Fibroblast of mammary gland (primary cell): Measurements from ENCODE around the gene LRRC57.

Experiments
- DNase-seq: peaks from one replicate; pipeline ENCODE4 v3.0.0-alpha.2; 2010; ENCODE audit warnings: low read depth
- H3K4me3 ChIP-seq: 2 replicates; pipeline ENCODE4 v1.5.1; 2011; ENCODE audit warnings: low read depth, mild to moderate bottlenecking, low read length, moderate library complexity; ENCODE audit not compliant: control insufficient read depth
- TF ChIP-seq, protein P1 (sequence below): conservative IDR thresholded peaks from 2 replicates; pipeline ENCODE4 v1.5.1; 2011; ENCODE audit warnings: low read depth, low read length, inconsistent platforms; ENCODE audit not compliant: control insufficient read depth, insufficient read depth

Gene LRRC57

DNA sequence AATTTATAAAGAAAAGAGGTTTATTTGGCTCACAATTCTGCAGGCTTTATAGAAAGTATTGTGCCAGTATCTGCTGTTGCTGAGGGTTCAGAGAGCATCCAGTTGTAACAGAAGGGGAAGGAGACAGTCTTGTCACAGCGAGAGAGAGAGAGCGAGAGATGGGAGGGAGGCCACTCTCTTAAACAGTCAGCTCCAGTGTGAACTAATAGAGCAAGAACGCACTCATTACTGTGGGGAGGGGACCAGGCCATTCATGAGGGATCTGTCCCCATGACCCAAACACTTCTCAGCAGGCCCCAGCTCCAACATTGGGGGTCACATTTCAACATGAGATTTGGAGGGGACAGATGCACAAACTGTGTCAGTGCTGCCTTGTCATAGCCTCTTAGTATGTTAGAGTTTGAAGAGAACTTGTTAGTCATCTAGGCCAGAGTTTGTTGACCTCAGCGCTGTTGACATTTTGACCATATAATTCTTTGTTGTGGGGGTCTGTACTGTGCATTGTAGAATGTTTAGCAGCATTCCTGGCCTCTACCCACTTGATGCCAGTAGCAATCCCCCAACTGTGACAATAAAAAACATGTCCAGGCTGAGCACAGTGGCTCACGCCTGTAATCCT is 42.1 kb upstream of the LRRC57 start:
- TF ChIP-seq, protein P1, sequence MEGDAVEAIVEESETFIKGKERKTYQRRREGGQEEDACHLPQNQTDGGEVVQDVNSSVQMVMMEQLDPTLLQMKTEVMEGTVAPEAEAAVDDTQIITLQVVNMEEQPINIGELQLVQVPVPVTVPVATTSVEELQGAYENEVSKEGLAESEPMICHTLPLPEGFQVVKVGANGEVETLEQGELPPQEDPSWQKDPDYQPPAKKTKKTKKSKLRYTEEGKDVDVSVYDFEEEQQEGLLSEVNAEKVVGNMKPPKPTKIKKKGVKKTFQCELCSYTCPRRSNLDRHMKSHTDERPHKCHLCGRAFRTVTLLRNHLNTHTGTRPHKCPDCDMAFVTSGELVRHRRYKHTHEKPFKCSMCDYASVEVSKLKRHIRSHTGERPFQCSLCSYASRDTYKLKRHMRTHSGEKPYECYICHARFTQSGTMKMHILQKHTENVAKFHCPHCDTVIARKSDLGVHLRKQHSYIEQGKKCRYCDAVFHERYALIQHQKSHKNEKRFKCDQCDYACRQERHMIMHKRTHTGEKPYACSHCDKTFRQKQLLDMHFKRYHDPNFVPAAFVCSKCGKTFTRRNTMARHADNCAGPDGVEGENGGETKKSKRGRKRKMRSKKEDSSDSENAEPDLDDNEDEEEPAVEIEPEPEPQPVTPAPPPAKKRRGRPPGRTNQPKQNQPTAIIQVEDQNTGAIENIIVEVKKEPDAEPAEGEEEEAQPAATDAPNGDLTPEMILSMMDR: no peak
- no peak for DNase-seq
- H3K4me3 ChIP-seq: no peak overlapping the region

DNA sequence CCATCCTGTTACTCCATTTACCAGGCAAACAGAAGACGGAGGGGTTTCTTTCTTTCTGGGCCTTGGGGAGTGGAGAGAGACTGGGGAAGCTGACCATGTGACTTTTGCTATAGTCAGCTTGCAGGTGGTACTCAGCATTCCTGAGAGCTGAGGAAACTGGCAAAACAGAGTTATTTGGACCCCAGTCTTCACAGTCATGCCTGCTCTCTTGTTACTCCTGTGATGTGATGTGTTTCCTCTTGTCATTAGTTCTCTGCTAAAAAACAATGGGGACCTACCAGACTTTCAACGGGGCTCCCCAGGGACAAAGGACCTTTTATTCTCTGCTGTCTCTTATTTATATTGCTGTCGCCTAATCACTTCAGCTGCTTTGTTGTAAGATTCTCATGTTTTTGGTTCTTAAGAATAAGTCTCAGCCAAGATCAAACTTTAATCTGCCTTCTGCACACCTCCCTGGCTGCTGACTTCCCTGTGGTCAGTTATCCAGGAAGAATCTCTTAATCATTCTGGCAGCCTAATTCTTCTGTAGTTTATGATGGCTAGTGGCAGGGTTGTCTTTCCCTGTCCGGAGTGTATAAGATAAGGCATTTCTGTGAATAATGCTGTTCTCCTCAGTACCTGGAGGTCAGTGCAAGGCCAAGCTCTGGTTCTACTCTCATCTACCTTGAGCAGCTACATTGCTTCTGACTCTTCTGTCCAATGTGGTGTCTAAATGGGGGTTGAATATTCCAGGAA is 35.6 kb upstream of the LRRC57 start:
- TF ChIP-seq, protein P1: no peak
- H3K4me3 ChIP-seq: no peak overlapping the region
- no peak for DNase-seq

DNA sequence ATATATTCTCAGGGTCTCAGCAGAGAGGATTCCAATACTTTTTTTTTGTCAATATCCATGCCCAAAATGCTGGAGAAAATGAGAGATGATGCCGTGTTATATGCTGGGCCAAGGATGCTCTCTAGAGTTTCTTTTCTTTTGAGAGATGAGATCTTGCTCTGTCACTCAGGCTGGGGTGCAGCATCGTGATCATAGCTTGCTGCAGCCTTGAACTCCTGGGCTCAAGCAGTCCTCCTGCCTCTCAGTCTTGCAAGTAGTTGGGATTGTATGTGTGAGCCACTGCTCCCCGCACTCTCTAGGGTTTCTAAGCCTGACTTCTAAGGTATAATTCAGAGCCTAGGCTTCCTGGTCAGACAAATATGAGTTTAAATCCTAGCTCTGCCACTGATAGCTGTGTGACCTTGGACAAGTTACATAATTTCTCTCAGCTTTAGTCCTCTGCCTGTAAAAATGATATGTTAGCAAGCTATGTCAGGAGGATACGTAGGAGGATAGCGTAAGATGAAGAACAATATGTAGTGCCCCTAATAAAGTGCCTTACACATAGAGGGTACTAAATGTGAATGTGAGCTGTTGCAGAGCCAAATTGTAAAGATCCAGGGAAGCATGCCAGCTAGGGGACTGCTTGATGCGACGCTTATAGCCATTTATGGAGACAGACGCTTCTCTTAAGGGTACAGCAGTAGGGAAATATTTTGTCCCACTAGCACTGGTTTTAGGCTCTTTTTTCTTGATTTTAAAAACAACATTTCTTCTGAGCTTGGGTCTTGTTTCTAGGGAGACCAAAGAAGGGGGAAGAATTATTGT is 34.2 kb upstream of the LRRC57 start:
- no peak for DNase-seq
- no peak overlapping the region for H3K4me3 ChIP-seq
- TF ChIP-seq, protein P1: no peak

DNA sequence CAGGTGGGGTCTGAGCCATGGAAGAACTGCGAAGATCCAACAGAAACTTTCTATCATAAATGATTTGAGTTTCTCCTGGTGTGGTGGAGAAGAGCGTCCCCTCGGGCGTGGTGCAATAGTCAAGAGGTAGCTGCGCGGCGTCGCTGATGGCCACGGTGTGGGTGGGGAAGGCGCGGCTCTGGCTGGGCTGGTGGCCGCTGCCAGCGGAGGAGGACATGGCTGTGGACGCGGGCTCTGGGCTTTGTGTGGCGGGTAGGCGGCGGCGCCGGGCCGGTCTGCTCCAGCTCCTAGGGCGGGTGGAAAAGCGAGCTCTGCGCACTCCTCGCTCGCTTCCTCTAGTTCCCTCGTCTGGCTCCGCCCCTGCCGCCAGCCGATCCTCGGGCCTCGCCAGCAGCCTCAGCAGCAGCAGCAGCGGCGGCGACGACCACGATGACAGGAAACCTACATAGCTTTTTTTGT is 32.7 kb upstream of the LRRC57 start:
- TF ChIP-seq, protein P1: no peak
- peak overlapping the region; percentile 33 for H3K4me3 ChIP-seq
- DNase-seq: peak; percentile 62

DNA sequence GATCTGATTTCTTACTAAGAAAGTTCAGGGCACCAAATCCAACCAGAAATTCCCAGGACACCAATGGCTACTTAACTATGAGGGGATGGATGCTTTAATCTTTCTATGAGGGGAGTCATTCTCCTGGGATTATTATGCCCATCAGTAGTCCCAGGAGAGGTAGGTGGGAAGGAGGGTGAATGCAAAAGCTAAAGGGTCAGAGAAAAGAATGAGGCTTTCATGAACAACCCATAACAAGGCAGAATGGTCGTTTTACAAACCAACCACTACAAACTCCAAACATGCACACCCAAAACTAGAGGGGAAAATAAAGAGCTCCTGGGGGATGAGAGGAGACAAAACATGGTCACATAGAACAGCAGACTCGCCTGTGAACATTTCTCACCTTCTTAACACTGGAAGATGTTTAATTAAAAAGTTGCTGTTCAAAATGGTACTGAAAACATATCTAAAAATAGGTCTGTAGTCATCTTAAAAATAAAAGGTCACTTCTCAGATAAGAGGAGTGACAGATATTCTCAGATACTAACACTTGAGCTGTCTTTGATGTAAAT is 30.5 kb upstream of the LRRC57 start:
- TF ChIP-seq, protein P1: no peak
- DNase-seq: no peak
- H3K4me3 ChIP-seq: no peak overlapping the region

DNA sequence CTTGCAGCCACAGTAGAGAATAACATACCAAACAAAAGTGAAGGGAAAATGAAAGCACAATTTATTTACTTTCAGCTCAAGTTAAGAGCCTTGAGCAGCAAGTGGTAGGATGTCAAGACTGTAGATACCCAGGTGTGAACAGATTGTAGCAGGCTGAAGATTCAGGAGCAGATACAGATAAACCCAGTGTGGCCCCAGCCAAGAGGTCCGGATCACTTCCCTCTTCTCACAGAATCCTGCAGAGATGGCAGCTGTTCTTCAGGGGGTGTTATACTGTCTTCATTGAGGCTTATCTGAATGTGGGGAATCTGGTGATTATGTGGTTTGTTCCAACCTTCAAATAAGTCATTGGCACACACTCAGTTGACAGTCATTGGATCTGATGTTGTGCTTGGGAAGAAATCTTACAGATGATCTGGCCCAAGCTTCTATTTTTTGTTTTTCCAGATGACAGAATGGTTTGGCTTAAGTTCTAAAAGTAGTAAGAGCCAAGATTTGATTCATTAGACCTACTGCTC is 29.0 kb upstream of the LRRC57 start:
- peak; percentile 94 for DNase-seq
- TF ChIP-seq, protein P1: no peak
- no peak overlapping the region for H3K4me3 ChIP-seq
